Upper lobe of left lung (tissue), 4 donors: ENCODE data around the gene PTCH1.

Experiments
- POLR2A ChIP-seq, 4 donors: fragments of 450-650 bp; IDR thresholded peaks; one replicate each; pipeline ENCODE4 v1.5.1; 2016 to 2017; ENCODE audit warnings: antibody characterized with exemption in 4 of 4, mild to moderate bottlenecking in 2 of 4
- POLR2AphosphoS5 ChIP-seq, 2 donors: sonication (generic); formaldehyde crosslinking; IDR thresholded peaks; one replicate each; pipeline ENCODE4 v1.5.1; 2017; ENCODE audit warnings: antibody characterized with exemption in 2 of 2
- TF ChIP-seq, protein P1 (sequence below), 6 experiments: fragments of 450-650 bp in 4 of 6; fragments of 200-600 bp in 2 of 6; sonication (generic) in 2 of 6; IDR thresholded peaks; one replicate each; pipeline ENCODE4 v1.5.1; 2016 to 2019; ENCODE audit warnings: antibody characterized with exemption in 6 of 6

DNA sequence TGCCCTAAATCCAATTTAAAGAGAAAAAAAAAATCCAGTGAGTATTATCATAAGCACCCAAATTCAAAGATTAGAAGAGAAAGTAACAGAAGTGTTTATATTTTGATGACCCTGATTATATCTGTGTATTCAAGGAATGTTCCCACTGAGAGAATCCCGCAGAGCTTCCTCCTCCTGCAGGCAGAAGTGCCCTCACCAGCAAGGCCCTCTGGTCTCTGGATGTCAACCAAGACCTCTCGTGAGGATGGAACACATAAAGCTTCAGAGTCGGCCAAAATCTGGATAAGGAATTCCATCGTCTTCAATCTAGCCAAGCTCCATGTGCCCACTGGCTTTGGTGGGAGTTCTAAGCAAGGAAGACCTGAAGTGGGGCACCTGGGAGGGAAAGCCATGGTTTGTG is 18.1 kb downstream of the PTCH1 start:
- TF ChIP-seq, protein P1, sequence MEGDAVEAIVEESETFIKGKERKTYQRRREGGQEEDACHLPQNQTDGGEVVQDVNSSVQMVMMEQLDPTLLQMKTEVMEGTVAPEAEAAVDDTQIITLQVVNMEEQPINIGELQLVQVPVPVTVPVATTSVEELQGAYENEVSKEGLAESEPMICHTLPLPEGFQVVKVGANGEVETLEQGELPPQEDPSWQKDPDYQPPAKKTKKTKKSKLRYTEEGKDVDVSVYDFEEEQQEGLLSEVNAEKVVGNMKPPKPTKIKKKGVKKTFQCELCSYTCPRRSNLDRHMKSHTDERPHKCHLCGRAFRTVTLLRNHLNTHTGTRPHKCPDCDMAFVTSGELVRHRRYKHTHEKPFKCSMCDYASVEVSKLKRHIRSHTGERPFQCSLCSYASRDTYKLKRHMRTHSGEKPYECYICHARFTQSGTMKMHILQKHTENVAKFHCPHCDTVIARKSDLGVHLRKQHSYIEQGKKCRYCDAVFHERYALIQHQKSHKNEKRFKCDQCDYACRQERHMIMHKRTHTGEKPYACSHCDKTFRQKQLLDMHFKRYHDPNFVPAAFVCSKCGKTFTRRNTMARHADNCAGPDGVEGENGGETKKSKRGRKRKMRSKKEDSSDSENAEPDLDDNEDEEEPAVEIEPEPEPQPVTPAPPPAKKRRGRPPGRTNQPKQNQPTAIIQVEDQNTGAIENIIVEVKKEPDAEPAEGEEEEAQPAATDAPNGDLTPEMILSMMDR (IDR thresholded peaks at IDR 0.05): no peak
- TF ChIP-seq POLR2A (IDR thresholded peaks at IDR 0.05) (no peak), POLR2AphosphoS5 (IDR thresholded peaks at IDR 0.05) (no peak)
